BLaER1 treated with 17β-estradiol and CSF1 and Interleukin-3, amounts not matched to agents 10 nM and 100 nM (cell line): ENCODE measurements around the gene PCCA.

ENCODE experiments used
- H3K27ac ChIP-seq, 11 experiments: shearing (Covaris generic); formaldehyde crosslinking; 2 replicates each; pipeline ENCODE4 v1.8.1; 2022
- H3K27me3 ChIP-seq, 11 experiments: shearing (Covaris generic); formaldehyde crosslinking; 2 replicates each; pipeline ENCODE4 v1.8.1; 2022
- H3K36me3 ChIP-seq, 11 experiments: shearing (Covaris generic); formaldehyde crosslinking; 2 replicates each; pipeline ENCODE4 v1.8.1; 2022
- H3K4me1 ChIP-seq, 10 experiments: shearing (Covaris generic); formaldehyde crosslinking; 2 replicates each; pipeline ENCODE4 v1.8.1; 2022
- H3K4me2 ChIP-seq, 11 experiments: shearing (Covaris generic); formaldehyde crosslinking; 2 replicates each; pipeline ENCODE4 v1.8.1; 2022
- H3K4me3 ChIP-seq, 10 experiments: shearing (Covaris generic); formaldehyde crosslinking; 2 replicates each; pipeline ENCODE4 v1.8.1; 2022
- H3K9ac ChIP-seq, 11 experiments: shearing (Covaris generic); formaldehyde crosslinking; 2 replicates each; pipeline ENCODE4 v1.8.1; 2022
- H3K9me3 ChIP-seq, 11 experiments: shearing (Covaris generic); formaldehyde crosslinking; replicated peaks in 1 of 11; 2 replicates each; pipeline ENCODE4 v1.8.1; 2022
- H4K20me1 ChIP-seq, 11 experiments: shearing (Covaris generic); formaldehyde crosslinking; 2 replicates each; pipeline ENCODE4 v1.8.1; 2022
- Cebpa-rat ChIP-seq, 11 experiments: shearing (Covaris generic); IDR thresholded peaks; 2 replicates each; pipeline ENCODE4 v1.8.1; 2022

Gene PCCA

GRCh38 chr13:100428986-100429385 lies 340.1 kb downstream of the PCCA start:
- Histone ChIP-seq H3K4me2 (no peak overlapping the region), H3K36me3 (no peaks in the 10 kb centered on the region; a peak in 1 of 22 replicates), H4K20me1 (no peaks in the 10 kb centered on the region), H3K27ac (no peak overlapping the region), H3K4me3 (no peak overlapping the region), H3K27me3 (no peaks in the 10 kb centered on the region), H3K9me3 (peaks cover 0 to 12% (median 0%) of the 10 kb centered on the region in 11 experiments; a peak in 2 of 22 replicates), H3K4me1 (peaks cover 4 to 7% (median 6%) of the 10 kb centered on the region in 10 experiments; a peak in 17 of 20 replicates), H3K9ac (no peak overlapping the region)
- TF ChIP-seq Cebpa-rat (IDR thresholded peaks at IDR 0.05), result no peak

- no peak for TF ChIP-seq Cebpa-rat (IDR thresholded peaks at IDR 0.05)
- Histone ChIP-seq H3K4me2 (no peak overlapping the region), H3K4me1 (no peaks in the 10 kb centered on the region), H3K4me3 (no peak overlapping the region), H3K36me3 (peaks cover 0 to 11% (median 0%) of the 10 kb centered on the region in 11 experiments; a peak in 4 of 22 replicates), H3K9me3 (peaks cover 0 to 17% (median 0%) of the 10 kb centered on the region in 11 experiments; a peak in 3 of 22 replicates), H3K27me3 (no peaks in the 10 kb centered on the region), H3K9ac (no peak overlapping the region), H3K27ac (no peak overlapping the region), H4K20me1 (no peaks in the 10 kb centered on the region)
Observed at GRCh38 chr13:100432611-100433010, 343.7 kb downstream of the PCCA start.

- no peak overlapping the region for H3K27ac ChIP-seq
Observed at GRCh38 chr13:100433475-100433874, 344.6 kb downstream of the PCCA start.

GRCh38 chr13:100434010-100434763 lies 345.3 kb downstream of the PCCA start:
- no peaks in the 10 kb centered on the region for H3K27me3 ChIP-seq
- H4K20me1 ChIP-seq, result no peaks in the 10 kb centered on the region
- no peak overlapping the region for H3K9ac ChIP-seq
- H3K4me1 ChIP-seq, result no peaks in the 10 kb centered on the region
- H3K36me3 ChIP-seq, result peaks cover 0 to 11% (median 0%) of the 10 kb centered on the region in 11 experiments; a peak in 5 of 22 replicates
- H3K4me3 ChIP-seq, result no peak overlapping the region
- H3K4me2 ChIP-seq, result no peak overlapping the region
- peaks cover 0 to 17% (median 0%) of the 10 kb centered on the region in 11 experiments; a peak in 3 of 22 replicates for H3K9me3 ChIP-seq
- no peak for TF ChIP-seq Cebpa-rat (IDR thresholded peaks at IDR 0.05)
- no peak overlapping the region for H3K27ac ChIP-seq

More at GRCh38 chr13:100433475-100433874, 344.6 kb downstream of the PCCA start:
- Histone ChIP-seq H3K36me3 (peaks cover 0 to 11% (median 0%) of the 10 kb centered on the region in 11 experiments; a peak in 5 of 22 replicates), H3K4me1 (no peaks in the 10 kb centered on the region), H3K4me2 (no peak overlapping the region), H4K20me1 (no peaks in the 10 kb centered on the region), H3K4me3 (no peak overlapping the region), H3K27me3 (no peaks in the 10 kb centered on the region), H3K9me3 (peaks cover 0 to 17% (median 0%) of the 10 kb centered on the region in 11 experiments; a peak in 3 of 22 replicates), H3K9ac (no peak overlapping the region)
- TF ChIP-seq Cebpa-rat (IDR thresholded peaks at IDR 0.05), result no peak

- no peaks in the 10 kb centered on the region for H4K20me1 ChIP-seq
- H3K4me1 ChIP-seq, result peaks cover 0 to 4% (median 0%) of the 10 kb centered on the region in 10 experiments; a peak in 1 of 20 replicates
- no peak overlapping the region for H3K4me2 ChIP-seq
- H3K9me3 ChIP-seq, result peaks cover 0 to 17% (median 0%) of the 10 kb centered on the region in 11 experiments; a peak in 3 of 22 replicates
- no peak for TF ChIP-seq Cebpa-rat (IDR thresholded peaks at IDR 0.05)
- H3K27ac ChIP-seq, result no peak overlapping the region
- peaks cover 0 to 11% (median 0%) of the 10 kb centered on the region in 11 experiments; a peak in 5 of 22 replicates for H3K36me3 ChIP-seq
- no peak overlapping the region for H3K4me3 ChIP-seq
- no peak overlapping the region for H3K9ac ChIP-seq
- H3K27me3 ChIP-seq, result no peaks in the 10 kb centered on the region
Observed at GRCh38 chr13:100436099-100436498, 347.2 kb downstream of the PCCA start.

- no peak overlapping the region for H3K27ac ChIP-seq
- no peak overlapping the region for H3K4me3 ChIP-seq
- H3K9ac ChIP-seq, result no peak overlapping the region
- H4K20me1 ChIP-seq, result no peaks in the 10 kb centered on the region
- H3K4me2 ChIP-seq, result no peak overlapping the region
- H3K36me3 ChIP-seq, result peaks cover 0 to 11% (median 0%) of the 10 kb centered on the region in 11 experiments; a peak in 4 of 22 replicates
- peaks cover 0 to 4% (median 0%) of the 10 kb centered on the region in 10 experiments; a peak in 1 of 20 replicates for H3K4me1 ChIP-seq
- peaks cover 0 to 10% (median 0%) of the 10 kb centered on the region in 11 experiments; a peak in 1 of 22 replicates for H3K9me3 ChIP-seq
- TF ChIP-seq Cebpa-rat (IDR thresholded peaks at IDR 0.05), result no peak
- H3K27me3 ChIP-seq, result no peaks in the 10 kb centered on the region
Observed at GRCh38 chr13:100438059-100438788, 349.3 kb downstream of the PCCA start.

- TF ChIP-seq Cebpa-rat (IDR thresholded peaks at IDR 0.05), result no peak
- Histone ChIP-seq H4K20me1 (no peaks in the 10 kb centered on the region), H3K9ac (no peak overlapping the region), H3K9me3 (peaks cover 0 to 8% (median 0%) of the 10 kb centered on the region in 11 experiments; a peak in 1 of 22 replicates), H3K4me3 (no peak overlapping the region), H3K4me1 (peaks cover 0 to 4% (median 0%) of the 10 kb centered on the region in 10 experiments; a peak in 1 of 20 replicates), H3K4me2 (no peak overlapping the region), H3K27ac (no peak overlapping the region), H3K36me3 (peaks cover 0 to 8% (median 0%) of the 10 kb centered on the region in 11 experiments; a peak in 3 of 22 replicates), H3K27me3 (no peaks in the 10 kb centered on the region)
Observed at GRCh38 chr13:100439247-100439970, 350.5 kb downstream of the PCCA start.

- H3K27ac ChIP-seq, result no peak overlapping the region
- H3K4me3 ChIP-seq, result no peak overlapping the region
- H3K4me1 ChIP-seq, result peaks cover 0 to 4% (median 0%) of the 10 kb centered on the region in 10 experiments; a peak in 1 of 20 replicates
- H3K36me3 ChIP-seq, result peaks cover 0 to 3% (median 0%) of the 10 kb centered on the region in 11 experiments; a peak in 2 of 22 replicates
- H3K4me2 ChIP-seq, result no peak overlapping the region
- H4K20me1 ChIP-seq, result no peaks in the 10 kb centered on the region
- no peak for TF ChIP-seq Cebpa-rat (IDR thresholded peaks at IDR 0.05)
- no peaks in the 10 kb centered on the region for H3K9me3 ChIP-seq
- no peak overlapping the region for H3K9ac ChIP-seq
- H3K27me3 ChIP-seq, result no peaks in the 10 kb centered on the region
Observed at GRCh38 chr13:100440751-100441425, 352.0 kb downstream of the PCCA start.
